Measurements from ENCODE around the gene FAM241A. TPM values are rescaled to one million over a fixed set of nuclear protein-coding genes. Genes with fewer than 3 reads are reported as not detected.

The FAM241A gene
- total and polyA plus RNA-seq, 9 of the 15 experiments (the other 6 are each of a cell fraction or from before 2014, with no cell fraction given): 2.3 to 8.5 (median 5.3) TPM

GRCh38 chr4:112201915-112202505, 56.8 kb downstream of the FAM241A start:
- Histone ChIP-seq H3K9ac (ENCODE audit: insufficient read depth in 1 of 2, low read depth in 2 of 2, low read length in 2 of 2) (no peak overlapping the region), H2AFZ (ENCODE audit: low read depth, low read length) (peak overlapping the region; percentile 12; the same call in 1 of the 2 replicates), H3K36me3 (ENCODE audit: control insufficient read depth, insufficient read depth, low read length) (no peaks in the 10 kb centered on the region), H3K27ac (ENCODE audit: extremely low read depth, low read depth, low read length) (no peak overlapping the region), H3K27me3 (ENCODE audit: control insufficient read depth in 2 of 2, insufficient read depth in 2 of 2, low read length in 2 of 2) (no peaks in the 10 kb centered on the region), H3K4me1 (replicated peaks in 1 of 2; ENCODE audit: control insufficient read depth in 2 of 2, insufficient read depth in 2 of 2, low read length in 2 of 2) (no peaks in the 10 kb centered on the region), H3K9me1 (ENCODE audit: control insufficient read depth, insufficient read depth, low read length) (no peaks in the 10 kb centered on the region), H3K9me3 (replicated peaks; ENCODE audit: control insufficient read depth, insufficient read depth, low read depth, low read length) (no peaks in the 10 kb centered on the region), H4K20me1 (replicated peaks; ENCODE audit: control insufficient read depth, insufficient read depth, low read length) (no peaks in the 10 kb centered on the region), H3K4me3 (no peak overlapping the region), H3K4me2 (ENCODE audit: insufficient read depth, low read length) (no peak overlapping the region), H3K79me2 (ENCODE audit: control insufficient read depth, insufficient read depth, low read length) (no peaks in the 10 kb centered on the region)
- WGBS (ENCODE audit: insufficient coverage, low coverage, missing lambda C conversion rate): 11% methylated on average over 4 of the region's 4 CpGs
- CTCF ChIA-PET (ENCODE audit: low intra/inter-chr PET ratio): no interaction called here
- POLR2A ChIA-PET: interaction anchor here (1.4 kb wide), 1 partner anchor 22 kb away, joined by 4 read pairs; no protein-coding TSS in a partner anchor
- intact Hi-C loops (cut with micrococcal nuclease) (no loop called here), in situ Hi-C loops (cut with MboI) (no loop called here)
- no TSS peak for BruUV-seq (replicated peaks)
- FAIRE-seq (no peak), DNase-seq (ENCODE audit: extremely low read depth in 1 of 4, low spot score in 3 of 4) (no peak), ATAC-seq (peak; percentile 65)
- TF ChIP-seq KAT7 (CRISPR knock-in tag; IDR thresholded peaks at IDR 0.05; ENCODE audit: borderline replicate concordance) (no peak), RERE (CRISPR knock-in tag; IDR thresholded peaks at IDR 0.05; ENCODE audit: borderline replicate concordance) (no peak), POLR2A (conservative IDR thresholded peaks at IDR 0.05) (no peak), GABPB2 (CRISPR knock-in tag; conservative IDR thresholded peaks at IDR 0.05) (no peak), PML (IDR thresholded peaks at IDR 0.05; ENCODE audit: low read length) (no peak), CAMTA2 (CRISPR knock-in tag; conservative IDR thresholded peaks at IDR 0.05) (no peak), GATAD2B (IDR thresholded peaks at IDR 0.05; ENCODE audit: borderline replicate concordance) (no peak), GATA2 (CRISPR knock-in tag; IDR thresholded peaks at IDR 0.05) (no peak), ZNF830 (CRISPR knock-in tag; IDR thresholded peaks at IDR 0.05) (no peak), ZNF445 (CRISPR knock-in tag; IDR thresholded peaks at IDR 0.05; ENCODE audit: low read depth) (no peak), MAZ (CRISPR knock-in tag; conservative IDR thresholded peaks at IDR 0.05 in 1 of 2, IDR thresholded peaks at IDR 0.05 in 1 of 2) (no peak)

Data from K562 (cell line).